Heart right ventricle (tissue), 16 donors: ENCODE measurements around the gene PDK4. TPM values are rescaled to one million over a fixed set of nuclear protein-coding genes. Genes with fewer than 3 reads are reported as not detected.
A peak's percentile ranks its signal among the peaks of the same experiment; 100 is the strongest.

Experiments used
- ATAC-seq, 8 donors: fragments of 200-7000 bp; cut with Tn5 transposase; one replicate each; pipeline ENCODE4 v1.9.1; 2020; ENCODE audit warnings: mild to moderate bottlenecking in 8 of 8, moderate library complexity in 8 of 8, moderate number of reproducible peaks in 1 of 8
- DNase-seq, 2 donors: peaks; one replicate each; pipeline ENCODE4 v3.0.0-alpha.2; 2020
- H3K27ac ChIP-seq, 10 donors: fragments of 200-600 bp; sonication (generic) in 2 of 10; one replicate each; pipeline versions ENCODE4 v1.5.0 to v1.8.0; 2020 to 2022; ENCODE audit warnings: mild to moderate bottlenecking in 3 of 10
- H3K27me3 ChIP-seq, 7 donors: fragments of 200-600 bp; one replicate each; pipeline ENCODE4 v1.8.0; 2021 to 2022; ENCODE audit warnings: mild to moderate bottlenecking in 2 of 7
- H3K36me3 ChIP-seq, 9 donors: fragments of 200-600 bp; sonication (generic) in 1 of 9; one replicate each; pipeline versions ENCODE4 v1.5.0 to v1.8.0; 2020 to 2022; ENCODE audit warnings: mild to moderate bottlenecking in 2 of 9
- H3K4me1 ChIP-seq, 9 donors: fragments of 200-600 bp; sonication (generic) in 1 of 9; one replicate each; pipeline versions ENCODE4 v1.5.0 to v1.8.0; 2020 to 2022; ENCODE audit warnings: mild to moderate bottlenecking in 4 of 9
- H3K4me3 ChIP-seq, 10 donors: fragments of 200-600 bp; sonication (generic) in 2 of 10; one replicate each; pipeline versions ENCODE4 v1.5.0 to v1.8.0; 2020 to 2022; ENCODE audit warnings: mild to moderate bottlenecking in 7 of 10, moderate library complexity in 2 of 10
- H3K9me3 ChIP-seq, 11 donors: fragments of 200-600 bp in 10 of 11; sonication (generic) in 2 of 11; one replicate each; pipeline versions ENCODE4 v1.5.0 to v1.8.0; 2013 to 2022; ENCODE audit warnings: mild to moderate bottlenecking in 2 of 11, control low read depth in 1 of 11, moderate library complexity in 1 of 11
- WGBS, 2 donors: extraction: QIAGEN DNeasy Blood & Tissue Kit; methylation state at CpG; one replicate each; pipeline ENCODE4 v1.1.7; 2013; ENCODE audit warnings: inconsistent platforms in 1 of 2; 5-methylcytosine and 5-hydroxymethylcytosine counted together
- intact Hi-C, 10 donors: fragments of 100-400 bp; cut with DNase I; formaldehyde crosslinking; loops; one replicate each; pipeline versions ENCODE4 v1.11.1 to v1.14.2; 2022
- polyA plus RNA-seq, 2 donors: library from polyadenylated mRNA; stranded (reverse); fragments of 200-250 nt; gene quantifications; one replicate each; pipeline ENCODE4 v1.2.3, GENCODE V29; 2013
- total RNA-seq, 10 donors: library from RNA; stranded (reverse); fragmentation: NEBNext Ultra II Directional in 3 of 10; extraction: Animal tissue kit (Norgen Biotek cat#: 25700) in 3 of 10; gene quantifications; one replicate each; pipeline versions ENCODE4 v1.2.1 to v1.2.4, GENCODE V29; 2021 to 2023
- TF ChIP-seq, protein P1 (sequence below), 9 donors: fragments of 200-600 bp; sonication (generic) in 2 of 9; IDR thresholded peaks; one replicate each; pipeline versions ENCODE4 v1.5.0 to v1.8.0; 2021 to 2022; ENCODE audit warnings: antibody characterized with exemption in 9 of 9, mild to moderate bottlenecking in 5 of 9, moderate library complexity in 1 of 9
- donor health status: Arrhythmogenic right ventricular cardiomyopathy.
- donor health status: ischemic (EF 13 %, LVEDD 7.1; RV severe dilation, severe dysfunction).
- donor health status: healthy with polysubstance abuse.
- donor health status: DM: no; HTN: yes; CAD: no.
- donor health status: DM: no; HTN: no; CAD: no.
- donor health status: ischemic (EF 25% LVEDD 6.9; RV normal size, moderate dysfunction).
- donor health status: ischemic (EF 25% LVEDD 5.7; RV mildly dilated, moderate dysfunction).
- donor health status: healthy.
- donor health status: DM: yes; HTN: yes; CAD: no.
- donor health status: Ischemic cardiomyopathy.
- donor health status: ischemic (EF 35%, LVEDD 5.7; RV mildly dilated, moderate dysfunction).
- donor health status: nonischemic (EF 11% LVEDD 7.7; RV severe dilation, severe dysfunction).
- donor health status: DM: yes; HTN: yes; CAD: no.
- donor health status: PGD.
- donor health status: ischemic (EF 29% LVEDD 5.4; RV normal size, mild dysfunction).
- donor health status: nonischemic (EF 23%, LVEDD 6.1; RV moderate dilation, normal function).

Gene PDK4
- total and polyA plus RNA-seq, 12 donors, result 63.0 to 2,183 (median 269) TPM

GRCh38 chr7:95550546-95550945, 45.8 kb downstream of the PDK4 start:
- TF ChIP-seq, protein P1, sequence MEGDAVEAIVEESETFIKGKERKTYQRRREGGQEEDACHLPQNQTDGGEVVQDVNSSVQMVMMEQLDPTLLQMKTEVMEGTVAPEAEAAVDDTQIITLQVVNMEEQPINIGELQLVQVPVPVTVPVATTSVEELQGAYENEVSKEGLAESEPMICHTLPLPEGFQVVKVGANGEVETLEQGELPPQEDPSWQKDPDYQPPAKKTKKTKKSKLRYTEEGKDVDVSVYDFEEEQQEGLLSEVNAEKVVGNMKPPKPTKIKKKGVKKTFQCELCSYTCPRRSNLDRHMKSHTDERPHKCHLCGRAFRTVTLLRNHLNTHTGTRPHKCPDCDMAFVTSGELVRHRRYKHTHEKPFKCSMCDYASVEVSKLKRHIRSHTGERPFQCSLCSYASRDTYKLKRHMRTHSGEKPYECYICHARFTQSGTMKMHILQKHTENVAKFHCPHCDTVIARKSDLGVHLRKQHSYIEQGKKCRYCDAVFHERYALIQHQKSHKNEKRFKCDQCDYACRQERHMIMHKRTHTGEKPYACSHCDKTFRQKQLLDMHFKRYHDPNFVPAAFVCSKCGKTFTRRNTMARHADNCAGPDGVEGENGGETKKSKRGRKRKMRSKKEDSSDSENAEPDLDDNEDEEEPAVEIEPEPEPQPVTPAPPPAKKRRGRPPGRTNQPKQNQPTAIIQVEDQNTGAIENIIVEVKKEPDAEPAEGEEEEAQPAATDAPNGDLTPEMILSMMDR (IDR thresholded peaks at IDR 0.05), result no peak
- DNase-seq, result no peak
- Histone ChIP-seq H3K4me3 (peak overlapping the region in 4 of 10 donors; percentile 0 to 11 (median 3)), H3K27me3 (no peaks in the 10 kb centered on the region), H3K36me3 (no peaks in the 10 kb centered on the region), H3K9me3 (no peaks in the 10 kb centered on the region), H3K27ac (peak overlapping the region; percentile 62 to 94 (median 84)), H3K4me1 (peaks cover 7 to 57% (median 48%) of the 10 kb centered on the region in 9 donors)
- WGBS, 2 donors, result 18 to 22% methylated on average over 4 of the region's 4 CpGs
- intact Hi-C loops, result loop anchor here in 6 of 10 donors (1.0 to 5.0 kb wide), 5 partner anchors 32 to 59 kb away; partner anchors contain the start of gene PDK4 (in 5 of the 6)
- ATAC-seq, result peak in 2 of 8 donors; percentile 9 to 14

DNA sequence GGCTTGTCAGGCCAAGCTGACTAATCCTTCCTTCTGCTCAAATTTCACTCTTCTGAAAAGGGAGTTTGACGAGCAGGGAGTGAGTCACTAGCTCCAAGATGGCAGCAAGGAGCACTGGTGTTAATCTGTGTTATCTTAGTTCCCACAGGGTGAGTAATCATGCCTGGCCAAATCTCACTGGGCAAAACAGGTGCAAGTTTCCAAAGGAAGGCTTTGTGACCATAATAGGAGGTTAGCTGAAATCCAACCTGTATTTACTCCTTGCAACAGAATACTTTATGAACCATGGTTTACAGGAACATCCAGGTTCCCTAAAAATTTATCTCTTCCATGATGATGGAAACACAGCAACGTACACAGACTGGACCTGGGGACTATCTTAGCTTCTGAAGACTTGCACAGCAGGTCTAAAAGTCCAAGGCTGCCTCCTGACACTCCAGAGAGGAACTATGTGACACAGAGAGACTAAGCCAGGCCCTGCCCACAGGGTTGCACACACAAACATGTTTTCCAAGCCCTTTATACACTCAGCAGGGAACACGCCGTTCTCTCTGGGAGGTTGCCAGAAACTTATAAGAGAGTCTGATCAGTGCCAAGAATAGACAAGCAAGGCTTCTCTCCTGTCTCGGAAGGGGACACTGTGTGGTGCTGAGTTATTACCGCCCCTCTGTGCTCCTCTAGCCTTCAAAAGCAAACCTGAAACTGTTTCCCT, 46.3 kb downstream of the PDK4 start:
- no peaks in the 10 kb centered on the region for H3K9me3 ChIP-seq
- intact Hi-C loops, result loop anchor here (1.0 to 10.0 kb wide), 10 partner anchors 32 to 132 kb away; partner anchors contain the start of genes PDK4 (in 7 of the 10) and ASB4 (in 1 of the 10)
- no peaks in the 10 kb centered on the region for H3K36me3 ChIP-seq
- ATAC-seq (peak; percentile 76 to 98 (median 96)), DNase-seq (peak; percentile 77 to 84)
- H3K27me3 ChIP-seq, result no peaks in the 10 kb centered on the region
- peak overlapping the region in 4 of 10 donors; percentile 0 to 11 (median 3) for H3K4me3 ChIP-seq
- peak overlapping the region; percentile 62 to 94 (median 86) for H3K27ac ChIP-seq
- peaks cover 9 to 61% (median 52%) of the 10 kb centered on the region in 9 donors for H3K4me1 ChIP-seq
- WGBS, 2 donors, result 4% methylated on average over 6 of the region's 6 CpGs
- TF ChIP-seq, protein P1 (IDR thresholded peaks at IDR 0.05), result peak in 1 of 9 donors; percentile 14

- 36 to 42% methylated on average over 6 of the region's 6 CpGs for WGBS, 2 donors
- peaks cover 9 to 65% (median 51%) of the 10 kb centered on the region in 9 donors for H3K4me1 ChIP-seq
- no peaks in the 10 kb centered on the region for H3K27me3 ChIP-seq
- DNase-seq (no peak), ATAC-seq (no peak)
- no peaks in the 10 kb centered on the region for H3K9me3 ChIP-seq
- no peaks in the 10 kb centered on the region for H3K36me3 ChIP-seq
- H3K27ac ChIP-seq, result peak overlapping the region; percentile 10 to 91 (median 62)
- intact Hi-C loops, result loop anchor here in 6 of 10 donors (5.0 to 10.0 kb wide), 6 partner anchors 35 to 135 kb away; partner anchors contain the start of genes PDK4 (in 2 of the 6) and ASB4 (in 1 of the 6)
- TF ChIP-seq, protein P1 (IDR thresholded peaks at IDR 0.05), result no peak
- H3K4me3 ChIP-seq, result no peak overlapping the region
Measured at GRCh38 chr7:95547361-95548348, 48.7 kb downstream of the PDK4 start.

DNA sequence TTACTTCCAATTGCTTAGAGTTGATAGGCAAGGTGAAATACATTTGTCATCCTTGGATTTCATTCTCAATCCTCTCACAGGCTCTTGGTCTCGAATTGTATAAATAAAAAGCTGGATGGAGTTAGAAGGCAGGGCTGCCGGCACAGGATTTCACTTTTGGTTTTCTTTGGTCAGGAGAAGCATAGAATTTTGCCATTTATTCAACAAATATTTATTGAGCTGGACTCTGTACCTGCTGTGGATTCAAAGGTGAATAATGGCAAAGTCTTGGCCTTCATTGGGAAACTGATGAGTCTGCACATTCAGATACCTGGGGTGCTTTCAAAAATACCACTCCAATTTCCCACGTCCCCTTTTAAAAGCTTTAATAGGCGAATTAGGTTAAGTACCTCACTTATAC, 49.7 kb downstream of the PDK4 start:
- Histone ChIP-seq H3K27ac (peak overlapping the region in 9 of 10 donors; percentile 18 to 91 (median 62)), H3K4me3 (peak overlapping the region in 3 of 10 donors; percentile 18 to 29 (median 26)), H3K36me3 (no peaks in the 10 kb centered on the region), H3K9me3 (no peaks in the 10 kb centered on the region), H3K4me1 (peaks cover 9 to 65% (median 51%) of the 10 kb centered on the region in 9 donors), H3K27me3 (no peaks in the 10 kb centered on the region)
- TF ChIP-seq, protein P1 (IDR thresholded peaks at IDR 0.05), result no peak
- DNase-seq, result no peak
- WGBS, 2 donors, result 63% methylated on average over 4 of the region's 4 CpGs
- ATAC-seq, result no peak
- intact Hi-C loops, result loop anchor here in 6 of 10 donors (5.0 to 10.0 kb wide), 6 partner anchors 36 to 136 kb away; partner anchors contain the start of genes PDK4 (in 2 of the 6) and ASB4 (in 1 of the 6)
